Measurements from ENCODE around the gene PPEF1.
"Not testable (repeated sequence)": the region's sequence is repeated elsewhere in the genome, so short reads cannot be mapped to it uniquely, and the experiment has no call there.

The PPEF1 gene

DNA sequence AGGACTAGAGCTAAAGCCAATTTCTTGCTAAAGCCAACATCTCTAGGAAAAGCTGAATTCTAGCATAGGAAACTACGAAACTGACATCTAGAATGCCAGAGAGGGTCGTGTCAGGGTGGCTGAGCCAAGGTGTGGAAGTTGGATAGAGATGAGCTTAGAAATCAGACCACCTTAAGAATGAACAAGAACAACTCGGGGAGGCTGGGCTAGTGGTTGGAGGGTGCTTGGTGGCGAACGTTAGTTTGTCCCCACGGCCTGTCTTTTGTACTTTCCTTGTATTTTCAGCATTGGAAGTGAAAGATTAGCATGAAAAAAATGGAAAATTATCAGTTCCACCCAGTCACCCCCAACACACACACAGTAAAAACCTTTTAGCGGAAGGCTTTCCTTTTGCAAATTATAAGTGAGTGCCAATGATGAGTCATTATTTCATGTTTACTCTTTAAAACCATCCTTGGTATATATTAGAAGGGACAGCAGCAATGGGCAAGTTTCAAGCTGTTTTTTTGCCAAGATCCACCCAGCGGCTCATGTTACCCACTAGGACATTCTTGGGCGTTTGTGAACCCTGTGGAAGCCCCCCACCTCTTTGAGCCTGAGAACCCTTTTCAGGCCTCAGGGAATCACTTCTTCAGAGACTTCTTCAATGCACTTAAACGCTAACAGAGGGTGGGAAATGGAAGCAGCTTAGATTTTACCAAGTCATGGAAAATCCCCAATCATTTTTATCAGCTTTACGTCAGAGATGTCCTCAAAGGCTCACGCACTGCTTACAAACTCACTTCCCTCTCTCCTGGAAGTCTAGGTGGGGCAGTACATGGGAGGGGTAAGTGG, 4.9 kb upstream of the PPEF1 start:
- DNase-seq = no peak

DNA sequence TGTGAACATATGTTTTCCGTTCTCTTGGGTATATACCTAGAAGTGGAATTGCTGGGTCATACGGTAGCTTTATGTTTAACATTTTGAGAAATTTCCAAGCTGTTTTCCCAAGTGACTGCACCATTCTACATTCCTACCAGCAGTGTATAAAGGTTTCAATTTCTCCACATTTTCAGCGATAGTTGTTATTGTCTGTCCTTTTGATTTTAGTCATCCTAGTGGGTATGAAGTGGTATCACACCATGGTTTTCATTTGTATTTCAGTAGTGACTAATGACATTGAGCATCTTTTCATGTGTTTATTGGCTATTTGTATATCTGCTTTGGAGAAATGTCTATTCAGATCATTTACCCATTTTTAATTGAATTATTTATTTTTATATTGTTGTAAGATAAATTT, 2.4 kb downstream of the PPEF1 start:
- no peak for DNase-seq

GRCh38 chrX:18714910-18715309, 7.5 kb downstream of the PPEF1 start:
- DNase-seq = no peak

- DNase-seq = no peak
Observed at GRCh38 chrX:18719852-18720251, 12.4 kb downstream of the PPEF1 start.

GRCh38 chrX:18721683-18722499, 14.4 kb downstream of the PPEF1 start:
- DNase-seq = no peak

- DNase-seq = no peak
Observed at GRCh38 chrX:18722500-18723071, 15.1 kb downstream of the PPEF1 start.

DNA sequence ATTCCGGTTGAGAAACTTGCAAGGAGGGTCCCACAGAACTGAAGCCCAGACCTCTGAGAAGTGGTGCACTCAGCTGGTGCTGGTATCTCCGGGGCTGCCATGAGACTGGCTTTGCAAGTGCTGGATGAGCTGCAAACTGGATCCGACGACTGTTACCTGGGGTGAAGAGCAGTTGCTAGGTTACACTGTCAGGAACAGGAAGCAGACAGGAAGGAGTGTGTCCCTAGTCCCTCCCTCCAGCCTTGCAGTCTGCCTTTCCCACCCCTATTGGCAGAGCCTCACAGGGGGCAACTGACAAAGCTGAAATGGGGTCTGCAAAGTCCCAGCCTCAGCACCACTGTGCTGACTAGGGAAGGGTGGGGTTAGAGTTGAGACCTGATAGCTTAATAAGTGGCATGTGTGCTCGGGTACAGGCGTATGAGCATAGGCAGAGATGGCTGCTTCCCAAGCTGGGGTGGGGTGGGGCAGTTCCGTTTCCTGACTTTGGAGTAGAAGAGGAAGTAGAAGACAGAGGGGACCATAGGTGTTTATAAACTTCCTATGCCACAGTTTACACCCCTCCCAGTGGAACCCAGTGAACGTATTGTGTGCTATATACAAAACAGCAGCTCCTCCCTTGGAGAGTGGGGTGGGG, 18.0 kb downstream of the PPEF1 start:
- DNase-seq = no peak

DNA sequence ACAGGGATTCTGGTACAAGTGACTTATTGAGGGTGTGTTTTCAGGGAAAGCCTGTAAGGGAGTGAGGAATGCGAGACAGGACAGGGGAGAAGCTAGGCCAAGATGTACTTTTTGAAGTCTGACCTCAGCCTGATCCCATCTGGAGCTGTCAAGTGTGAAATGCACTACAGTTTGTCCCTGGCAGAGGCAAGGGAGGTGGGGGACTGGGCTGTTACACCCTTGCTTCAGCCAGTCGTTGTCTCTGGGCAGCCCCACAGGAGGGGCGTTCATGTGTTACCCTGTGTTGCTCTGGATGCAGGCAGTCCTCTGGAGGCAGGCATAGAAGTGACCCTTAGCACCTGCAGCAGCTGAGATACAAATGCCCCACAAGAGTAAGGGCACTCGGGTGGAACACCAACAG, 25.8 kb downstream of the PPEF1 start:
- DNase-seq = no peak

DNA sequence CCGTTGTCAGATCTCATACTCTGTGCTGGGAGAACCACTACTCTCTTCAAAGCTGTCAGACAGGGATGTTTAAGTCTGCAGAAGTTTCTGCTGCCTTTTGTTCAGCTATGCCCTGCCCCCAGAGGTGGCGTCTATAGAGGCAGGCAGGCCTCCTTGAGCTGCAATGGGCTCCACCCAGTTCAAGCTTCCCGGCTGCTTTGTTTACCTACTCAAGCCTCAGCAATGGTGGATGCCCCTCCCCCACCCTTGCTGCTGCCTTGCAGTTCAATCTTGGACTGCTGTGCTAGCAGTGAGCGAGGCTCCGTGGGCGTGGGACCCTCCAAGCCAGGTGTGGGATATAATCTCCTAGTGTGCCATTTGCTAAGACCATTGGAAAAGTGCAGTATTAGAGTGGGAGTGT, 32.2 kb downstream of the PPEF1 start:
- DNase-seq = not testable (repeated sequence)

DNA sequence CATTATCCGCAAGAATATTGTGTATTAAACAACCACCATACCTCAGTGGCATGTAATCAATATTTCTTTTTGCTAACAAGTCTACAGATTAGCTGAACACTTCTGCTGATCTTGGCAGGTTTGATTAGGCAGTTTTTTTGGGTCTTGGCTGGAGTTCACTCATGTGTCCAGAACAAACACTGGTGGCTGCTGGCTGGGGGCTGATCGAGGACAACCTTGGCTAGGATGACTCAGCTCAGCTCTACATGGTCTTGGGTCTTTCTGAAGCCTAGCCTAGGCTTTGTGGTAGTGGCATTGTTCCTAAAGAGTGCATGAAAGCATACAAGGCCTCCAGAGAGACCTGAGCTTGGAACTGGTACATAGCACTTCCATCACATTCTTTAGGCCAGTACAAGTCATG, 41.1 kb downstream of the PPEF1 start:
- DNase-seq = no peak

DNA sequence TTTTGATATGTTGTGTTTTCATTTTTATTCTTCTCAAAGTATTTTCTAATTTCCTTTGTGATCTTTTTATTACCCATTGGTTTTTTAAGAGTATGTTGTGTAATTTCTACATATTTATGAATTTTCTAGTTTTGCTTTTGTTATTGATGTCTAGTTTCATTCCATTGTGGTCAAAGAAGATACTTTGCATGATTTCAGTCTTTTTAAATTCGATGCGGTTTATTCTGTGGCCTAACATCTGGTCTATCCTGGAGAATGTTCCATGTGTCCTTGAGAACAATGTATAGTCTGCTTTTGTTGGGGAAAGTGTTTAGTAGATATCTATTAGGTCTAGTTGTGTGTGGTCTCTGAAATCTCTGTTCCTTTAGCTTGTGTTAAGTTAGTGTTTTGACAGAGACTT, 46.2 kb downstream of the PPEF1 start:
- DNase-seq = no peak

DNA sequence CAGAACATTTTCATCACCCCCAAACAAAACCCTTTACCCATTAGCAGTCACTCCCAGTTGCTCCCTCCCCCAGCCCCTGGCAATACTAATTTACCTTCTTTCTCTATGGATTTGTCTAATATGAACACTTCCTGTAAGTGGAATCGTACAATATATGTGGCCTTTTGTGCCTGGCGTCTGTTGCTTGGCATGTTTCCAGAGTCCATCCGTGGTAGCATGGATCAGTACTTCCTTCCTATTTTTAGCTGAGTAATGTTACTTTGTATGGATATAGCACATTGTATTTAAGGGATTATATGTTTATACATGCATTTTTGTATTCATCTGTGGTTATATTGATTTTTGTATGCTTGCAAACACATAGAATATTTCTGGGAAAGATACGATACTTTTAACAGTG, 48.2 kb downstream of the PPEF1 start:
- no peak for DNase-seq

DNA sequence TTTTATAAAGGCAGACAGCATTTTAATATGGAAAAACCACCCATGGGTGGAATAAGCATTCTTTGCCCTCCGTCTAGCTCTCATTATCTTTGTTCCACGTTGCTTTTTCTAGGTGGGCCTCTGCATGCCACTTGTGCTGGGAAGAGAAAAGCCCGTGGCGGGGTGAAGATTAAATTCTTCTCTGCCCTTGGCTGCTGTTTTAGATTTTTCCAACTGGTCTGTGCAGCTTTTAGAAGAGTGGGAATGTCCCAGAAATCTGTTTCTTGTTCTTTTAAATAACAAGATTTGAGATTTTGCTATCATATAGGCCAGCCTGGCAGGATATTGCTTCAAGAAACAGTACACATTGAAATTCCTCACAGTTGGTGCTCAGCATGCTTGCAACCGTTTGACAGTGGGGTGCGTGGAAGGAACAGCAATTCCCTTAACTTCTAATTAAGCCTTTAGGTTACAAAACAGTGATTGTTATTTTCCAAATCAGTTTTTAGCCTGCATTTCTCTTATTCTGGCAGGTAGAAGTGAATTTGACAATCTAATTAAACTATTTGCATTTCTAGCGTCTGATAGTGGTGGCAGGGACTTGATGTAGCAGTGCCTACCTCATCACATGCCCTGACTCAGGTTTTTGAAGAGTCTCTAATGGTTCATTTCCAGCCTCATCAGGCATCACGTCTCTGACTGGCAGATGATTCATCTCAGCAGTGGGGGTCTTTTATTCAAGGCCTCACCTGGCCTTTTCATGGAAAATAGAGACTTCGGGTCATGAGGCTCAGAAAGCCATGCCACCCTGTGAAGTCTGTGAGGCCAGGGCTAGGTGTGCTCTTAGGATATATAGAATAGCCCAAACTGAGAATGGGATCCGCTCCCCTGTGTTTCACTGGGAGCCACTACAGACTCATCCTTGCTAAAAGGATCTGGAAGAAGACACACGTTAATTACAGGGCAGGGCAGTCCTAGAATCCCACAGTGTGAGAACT, 50.8 kb downstream of the PPEF1 start:
- DNase-seq = no peak

GRCh38 chrX:18761750-18762149, 54.3 kb downstream of the PPEF1 start:
- DNase-seq = no peak

GRCh38 chrX:18763106-18763505, 55.7 kb downstream of the PPEF1 start:
- DNase-seq = not testable (repeated sequence)

DNA sequence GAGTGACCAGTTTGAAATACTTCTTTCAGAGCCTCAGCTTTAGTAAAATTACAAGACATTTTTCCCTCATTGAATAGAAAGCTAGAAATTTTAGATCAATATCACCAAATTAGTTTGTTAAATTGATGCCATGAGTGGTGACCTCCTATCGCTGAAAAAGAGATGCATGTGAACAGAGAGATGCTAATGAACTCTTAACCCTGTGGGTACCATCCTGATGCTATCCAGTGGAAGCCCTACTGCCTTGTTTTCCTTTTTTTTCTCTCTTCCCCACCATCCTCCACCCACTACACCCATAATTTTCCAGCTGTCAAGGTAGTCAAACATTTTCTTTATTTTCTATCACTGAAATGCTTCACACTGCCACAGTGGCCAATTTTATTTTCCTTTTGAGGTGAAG, 61.9 kb downstream of the PPEF1 start:
- DNase-seq = no peak

- DNase-seq = no peak
Observed at GRCh38 chrX:18769812-18770573, 62.5 kb downstream of the PPEF1 start.

DNA sequence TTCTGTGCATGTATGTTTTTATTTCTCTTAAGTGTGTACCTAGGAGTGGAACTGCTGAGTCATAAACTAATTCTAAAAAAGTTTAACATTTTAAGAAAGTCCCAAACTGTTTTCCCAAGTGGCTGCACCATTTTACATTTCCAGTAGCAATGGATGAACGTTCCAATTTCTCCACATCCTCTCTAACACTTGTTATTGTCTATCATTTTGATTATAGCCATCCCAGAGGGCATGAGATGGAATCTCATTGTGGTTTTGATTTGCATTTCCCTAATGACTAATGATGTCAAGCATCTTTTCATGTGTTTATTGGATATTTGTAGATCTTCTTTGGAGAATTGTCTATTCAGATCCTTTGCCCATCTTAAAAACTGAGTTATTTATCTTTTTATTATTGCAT, 82.5 kb downstream of the PPEF1 start:
- DNase-seq = no peak

DNA sequence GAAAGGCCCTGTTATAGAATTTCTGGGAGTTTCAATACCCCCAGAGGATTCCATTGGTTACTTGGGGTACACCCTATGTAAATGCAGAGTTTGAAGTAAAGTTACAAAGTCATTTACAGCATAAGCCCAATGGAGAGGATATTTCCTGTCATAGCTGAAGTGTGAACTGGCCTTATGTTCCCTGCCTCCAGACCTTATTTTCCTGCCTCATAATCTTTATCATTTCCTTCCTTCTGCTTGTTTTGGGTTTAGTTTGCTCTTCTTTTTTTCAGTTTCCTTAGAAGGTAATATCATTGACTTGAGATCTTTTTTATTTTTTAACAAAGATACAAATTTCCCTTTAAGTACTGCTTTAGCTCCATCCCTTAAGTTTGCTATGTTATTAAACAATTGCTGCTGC, 85.4 kb downstream of the PPEF1 start:
- no peak for DNase-seq

GRCh38 chrX:18793601-18794089, 86.2 kb downstream of the PPEF1 start:
- DNase-seq = no peak

GRCh38 chrX:18797141-18797540, 89.7 kb downstream of the PPEF1 start:
- DNase-seq = no peak

Data from activated T-cell treated with anti-CD3 and anti-CD28 coated beads for 4 hours (primary cell).